Smooth muscle cell (in vitro differentiated cells): ENCODE measurements around the gene ALG14. TPM values are rescaled to one million over a fixed set of nuclear protein-coding genes. Genes with fewer than 3 reads are reported as not detected.

Source experiments
- DNase-seq: peaks from one replicate; lab custom pipeline; 2025; ENCODE audit not compliant: unreplicated experiment; lab: John Stamatoyannopoulos, UW
- H2AFZ ChIP-seq: fragments of 200-600 bp; sonication (generic); 2 replicates; pipeline ENCODE4 v1.6.0; 2016; ENCODE audit warnings: antibody characterized with exemption, low read depth, mild to moderate bottlenecking
- H3F3A ChIP-seq: fragments of 200-600 bp; sonication (generic); 2 replicates; pipeline ENCODE4 v1.6.0; 2017; ENCODE audit warnings: antibody characterized with exemption, low read depth
- H3K27ac ChIP-seq: fragments of 200-600 bp; sonication (generic); 2 replicates; pipeline ENCODE4 v1.5.1; 2016; ENCODE audit warnings: low read depth, mild to moderate bottlenecking
- H3K27me3 ChIP-seq: fragments of 200-600 bp; sonication (generic); 2 replicates; pipeline ENCODE4 v1.6.1; 2016; ENCODE audit warnings: low read depth, mild to moderate bottlenecking
- H3K36me3 ChIP-seq: fragments of 200-600 bp; sonication (generic); 2 replicates; pipeline ENCODE4 v1.5.1; 2016; ENCODE audit warnings: low read depth
- H3K4me1 ChIP-seq: fragments of 200-600 bp; sonication (generic); 2 replicates; pipeline ENCODE4 v1.5.1; 2016; ENCODE audit warnings: low read depth
- H3K4me2 ChIP-seq: fragments of 200-600 bp; sonication (generic); 2 replicates; pipeline ENCODE4 v1.6.0; 2016; ENCODE audit warnings: mild to moderate bottlenecking
- H3K4me3 ChIP-seq: fragments of 200-600 bp; sonication (generic); 2 replicates; pipeline ENCODE4 v1.5.1; 2016; ENCODE audit warnings: mild to moderate bottlenecking
- H3K79me2 ChIP-seq: fragments of 200-600 bp; sonication (generic); 2 replicates; pipeline ENCODE4 v1.6.0; 2016; ENCODE audit warnings: low read depth, mild to moderate bottlenecking
- H3K9ac ChIP-seq: fragments of 200-600 bp; sonication (generic); 2 replicates; pipeline ENCODE4 v1.6.0; 2016; ENCODE audit warnings: low read depth
- H3K9me3 ChIP-seq: fragments of 200-600 bp; sonication (generic); replicated peaks from 2 replicates; pipeline ENCODE4 v1.5.1; 2016; ENCODE audit warnings: low read depth
- H4K20me1 ChIP-seq: fragments of 200-600 bp; sonication (generic); 2 replicates; pipeline ENCODE4 v1.6.0; 2016; ENCODE audit warnings: low read depth
- CTCF ChIP-seq: fragments of 200-600 bp; sonication (generic); IDR thresholded peaks from 2 replicates; pipeline ENCODE4 v1.5.1; 2017; ENCODE audit warnings: borderline replicate concordance, mild to moderate bottlenecking, antibody characterized with exemption; ENCODE audit not compliant: insufficient read depth, poor library complexity, severe bottlenecking
- WGBS: methylation state at CpG from one replicate; pipeline ENCODE4 v1.1.7; 2016; ENCODE audit warnings: low lambda C conversion rate; 5-methylcytosine and 5-hydroxymethylcytosine counted together
- polyA plus RNA-seq: library from polyadenylated mRNA; unstranded; fragments of >200 nt; fragmentation: Nextera tagmentation; extraction: Ambion mirVana; gene quantifications from 2 replicates; pipeline ENCODE4 v1.2.1, GENCODE V29; 2016
- total RNA-seq: library from RNA; depleted of rRNA; stranded (reverse); fragments of >200 nt; gene quantifications from 2 replicates; pipeline ENCODE4 v1.2.3, GENCODE V29; 2014

Gene ALG14
- total and polyA plus RNA-seq, 2 experiments from 2014 or later: 2.4 to 5.5 TPM

- no peak for DNase-seq
- H3K9ac ChIP-seq: no peak overlapping the region
- no peak overlapping the region for H3K4me2 ChIP-seq
- peaks cover 2% of the 10 kb centered on the region for H3F3A ChIP-seq
- no peak for TF ChIP-seq CTCF
- no peaks in the 10 kb centered on the region for H3K9me3 ChIP-seq
- no peaks in the 10 kb centered on the region for H4K20me1 ChIP-seq
- no peaks in the 10 kb centered on the region for H3K79me2 ChIP-seq
- 74% methylated on average over 2 of the region's 2 CpGs for WGBS
- H3K27ac ChIP-seq: no peak overlapping the region
- H3K4me1 ChIP-seq: peaks cover 12% of the 10 kb centered on the region
- no peak overlapping the region for H3K4me3 ChIP-seq
- H3K36me3 ChIP-seq: no peaks in the 10 kb centered on the region
- no peaks in the 10 kb centered on the region for H3K27me3 ChIP-seq
- no peak overlapping the region for H2AFZ ChIP-seq
Observed at GRCh38 chr1:95013950-95014574, 58.7 kb downstream of the ALG14 start.

DNA sequence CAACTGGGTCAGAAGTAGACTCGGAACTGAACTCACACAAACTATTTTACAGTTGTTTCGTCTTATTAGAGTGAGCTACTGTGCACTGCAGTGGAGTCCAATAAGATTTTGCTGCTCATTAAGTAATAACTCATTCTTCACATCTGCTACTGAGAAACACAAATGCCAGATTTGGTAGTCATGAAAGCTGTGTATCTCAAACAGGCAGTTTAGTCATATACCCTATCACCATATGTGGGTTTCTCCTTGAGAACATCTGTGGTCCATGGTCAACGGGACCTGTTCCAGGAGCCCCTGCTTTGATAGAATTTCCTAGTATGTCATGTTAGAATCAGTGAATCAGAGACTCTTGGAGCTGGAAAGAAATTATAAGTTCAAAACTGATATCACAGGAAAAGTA is 60.4 kb downstream of the ALG14 start:
- DNase-seq: no peak
- H3K9ac ChIP-seq: no peak overlapping the region
- 64% methylated on average over 3 of the region's 3 CpGs for WGBS
- no peaks in the 10 kb centered on the region for H3K36me3 ChIP-seq
- no peak overlapping the region for H3K4me2 ChIP-seq
- H3K9me3 ChIP-seq: no peaks in the 10 kb centered on the region
- H3K79me2 ChIP-seq: no peaks in the 10 kb centered on the region
- TF ChIP-seq CTCF: no peak
- H3K27ac ChIP-seq: no peak overlapping the region
- H3K4me1 ChIP-seq: no peaks in the 10 kb centered on the region
- no peak overlapping the region for H2AFZ ChIP-seq
- no peaks in the 10 kb centered on the region for H3K27me3 ChIP-seq
- H3K4me3 ChIP-seq: no peak overlapping the region
- H4K20me1 ChIP-seq: no peaks in the 10 kb centered on the region
- peaks cover 4% of the 10 kb centered on the region for H3F3A ChIP-seq

- Histone ChIP-seq H3K4me1 (no peaks in the 10 kb centered on the region), H3K79me2 (no peaks in the 10 kb centered on the region), H3K4me3 (no peak overlapping the region), H3K27me3 (no peaks in the 10 kb centered on the region), H3K9me3 (no peaks in the 10 kb centered on the region), H2AFZ (no peak overlapping the region), H3K27ac (no peak overlapping the region), H3K36me3 (no peaks in the 10 kb centered on the region), H3K9ac (no peak overlapping the region), H4K20me1 (no peaks in the 10 kb centered on the region), H3K4me2 (no peak overlapping the region), H3F3A (peaks cover 23% of the 10 kb centered on the region)
- no peak for TF ChIP-seq CTCF
- no peak for DNase-seq
Observed at GRCh38 chr1:95010158-95010557, 62.6 kb downstream of the ALG14 start.

GRCh38 chr1:95007687-95008086 is 65.1 kb downstream of the ALG14 start:
- Histone ChIP-seq H3F3A (peaks cover 29% of the 10 kb centered on the region), H3K27ac (peak overlapping the region; percentile 29), H3K79me2 (no peaks in the 10 kb centered on the region), H3K9me3 (no peaks in the 10 kb centered on the region), H2AFZ (no peak overlapping the region), H3K4me1 (peaks cover 7% of the 10 kb centered on the region), H3K27me3 (no peaks in the 10 kb centered on the region), H3K9ac (no peak overlapping the region), H3K36me3 (no peaks in the 10 kb centered on the region), H3K4me2 (peak overlapping the region; percentile 50), H4K20me1 (no peaks in the 10 kb centered on the region), H3K4me3 (no peak overlapping the region)
- no peak for DNase-seq
- TF ChIP-seq CTCF: no peak
